Epidermal melanocyte (primary cell): Measurements from ENCODE around the gene PLPP4.

Source experiments
- DNase-seq: peaks from one replicate; pipeline ENCODE4 v3.0.0; 2011; ENCODE audit warnings: low spot score; ENCODE audit not compliant: insufficient read length

Gene PLPP4

DNA sequence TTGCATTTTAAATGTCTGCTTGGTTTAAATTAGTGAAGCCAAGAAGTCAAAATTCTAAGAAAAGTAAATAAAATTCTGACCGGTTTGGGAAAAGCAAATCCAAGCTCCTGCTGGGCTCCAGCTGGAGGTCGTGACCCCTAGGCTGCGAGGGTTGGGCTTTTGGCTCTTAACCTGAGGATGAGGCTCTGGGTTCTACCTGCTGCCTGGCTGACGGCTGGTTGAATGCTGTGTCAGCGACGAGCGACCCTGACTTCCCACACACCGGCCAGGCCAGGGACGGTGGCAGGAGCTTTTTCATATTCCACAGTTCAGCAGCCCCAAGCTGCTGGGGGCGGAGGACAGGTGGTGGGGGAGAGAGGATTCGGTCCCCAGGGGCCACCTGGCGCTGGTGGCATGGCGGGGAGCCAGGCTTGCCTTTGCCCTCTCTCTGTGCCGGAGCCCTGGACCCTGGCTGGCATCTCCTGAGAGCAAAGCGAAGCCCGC is 843 bp upstream of the PLPP4 start:
- DNase-seq = no peak

DNA sequence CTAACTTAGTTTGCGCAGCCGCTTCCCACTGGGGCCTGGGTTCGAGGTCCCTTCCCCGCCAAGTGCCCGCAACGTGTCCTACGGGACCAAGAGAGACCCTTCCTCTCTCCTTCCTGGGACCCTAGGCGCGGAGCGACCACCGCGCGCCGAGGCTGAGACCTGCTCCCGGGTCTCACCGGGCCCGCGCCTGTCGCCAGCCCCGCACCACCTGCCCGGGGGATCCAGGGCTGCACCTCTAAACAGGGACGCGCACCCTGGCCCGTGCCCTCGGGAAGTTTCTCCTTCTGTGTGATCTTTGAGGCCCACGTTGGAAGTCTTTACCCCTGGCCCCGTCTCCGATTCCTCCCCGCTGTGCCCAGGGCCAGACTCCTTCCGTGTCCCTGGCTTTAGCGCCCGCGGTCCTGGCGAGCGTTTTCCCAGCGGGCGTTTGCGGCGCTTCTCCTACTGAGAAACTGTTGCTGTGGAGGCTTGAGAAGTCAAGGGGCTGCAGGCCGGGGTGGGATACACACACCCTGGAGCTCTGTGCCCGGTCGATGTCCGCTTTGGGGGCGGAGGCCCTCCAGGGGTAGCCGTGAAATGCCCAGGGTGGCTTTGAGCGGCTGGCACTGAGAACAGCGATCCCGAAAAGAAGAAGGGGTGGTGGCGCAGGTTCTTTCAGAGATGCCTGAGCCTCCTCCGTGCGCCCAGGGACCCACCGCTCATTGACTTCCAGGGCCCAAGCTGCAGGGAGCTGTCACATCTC is 575 bp downstream of the PLPP4 start:
- no peak for DNase-seq

DNA sequence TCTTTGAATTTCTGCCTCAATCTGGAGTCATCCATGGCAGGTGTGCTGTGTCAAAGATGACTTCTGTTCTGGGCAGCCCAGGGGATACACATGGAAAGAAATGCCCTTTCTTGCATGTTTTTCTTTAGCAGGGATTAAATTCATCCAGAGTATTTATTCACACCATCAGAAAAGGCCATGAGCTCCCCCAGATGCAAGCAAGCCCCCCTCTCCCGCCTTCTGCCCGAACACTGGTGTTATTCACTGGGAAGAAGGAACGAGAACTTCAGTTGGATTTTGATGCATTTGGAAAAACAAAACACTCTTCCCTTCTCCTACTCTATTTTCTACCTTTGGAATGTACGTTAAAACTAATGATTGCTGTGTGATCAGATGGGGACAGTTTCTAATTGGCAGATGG is 1.4 kb downstream of the PLPP4 start:
- no peak for DNase-seq

DNA sequence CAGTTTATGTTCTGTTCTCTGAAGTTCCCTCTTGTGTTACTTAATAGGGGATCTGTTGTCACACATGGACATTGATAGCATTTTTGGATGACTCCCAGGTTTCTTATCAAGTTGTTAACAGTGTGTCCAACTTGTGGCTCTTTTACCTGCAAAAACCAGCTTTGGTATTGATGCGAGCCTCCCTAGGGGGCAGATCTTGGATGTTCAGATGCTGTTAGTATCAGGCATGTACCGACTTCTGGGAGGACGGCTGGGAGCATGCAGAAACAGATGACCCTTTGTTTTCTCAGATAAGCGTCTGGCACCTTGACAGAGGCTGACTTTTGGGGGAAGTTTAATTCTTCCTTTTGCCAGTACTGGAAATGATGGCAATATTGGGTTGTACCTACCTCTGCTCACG is 2.2 kb downstream of the PLPP4 start:
- no peak for DNase-seq

DNA sequence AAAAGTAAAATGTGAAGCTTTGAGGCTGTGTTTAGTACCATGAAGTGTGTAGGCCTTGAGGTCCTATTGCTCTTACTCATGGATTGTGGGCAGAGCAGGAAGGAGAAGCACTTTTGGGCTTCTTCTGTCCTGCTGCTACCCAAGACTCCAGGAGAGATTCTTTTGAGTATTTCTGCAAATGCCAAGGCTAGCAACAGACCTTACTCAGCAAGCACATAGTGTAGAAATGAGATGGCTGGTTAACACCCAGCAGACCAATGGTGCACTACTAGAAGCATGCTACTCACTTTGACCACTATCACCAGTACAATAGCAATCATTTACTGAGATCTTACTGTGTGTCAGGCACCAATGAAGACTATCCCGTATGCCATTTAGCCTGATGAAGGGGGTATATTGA is 3.2 kb downstream of the PLPP4 start:
- DNase-seq = no peak

DNA sequence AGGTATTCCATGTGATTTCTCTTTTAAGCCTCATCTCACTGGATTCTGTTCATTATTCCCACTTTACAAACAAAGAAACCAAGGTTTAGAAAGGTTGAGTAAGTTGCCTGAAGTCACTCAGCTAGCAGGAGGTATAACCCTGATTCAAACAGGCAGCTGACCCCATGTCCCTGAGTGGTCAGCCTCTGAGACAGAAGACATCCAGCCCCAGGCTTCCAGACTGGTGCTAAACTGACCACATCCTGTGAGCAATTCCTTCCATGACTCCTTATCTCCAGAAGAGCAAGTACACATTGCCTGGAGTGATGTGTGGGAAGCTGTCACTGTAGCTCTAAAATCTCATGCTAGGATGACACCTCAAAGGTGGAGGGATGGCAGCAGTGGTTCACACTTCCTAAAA is 3.7 kb downstream of the PLPP4 start:
- no peak for DNase-seq

DNA sequence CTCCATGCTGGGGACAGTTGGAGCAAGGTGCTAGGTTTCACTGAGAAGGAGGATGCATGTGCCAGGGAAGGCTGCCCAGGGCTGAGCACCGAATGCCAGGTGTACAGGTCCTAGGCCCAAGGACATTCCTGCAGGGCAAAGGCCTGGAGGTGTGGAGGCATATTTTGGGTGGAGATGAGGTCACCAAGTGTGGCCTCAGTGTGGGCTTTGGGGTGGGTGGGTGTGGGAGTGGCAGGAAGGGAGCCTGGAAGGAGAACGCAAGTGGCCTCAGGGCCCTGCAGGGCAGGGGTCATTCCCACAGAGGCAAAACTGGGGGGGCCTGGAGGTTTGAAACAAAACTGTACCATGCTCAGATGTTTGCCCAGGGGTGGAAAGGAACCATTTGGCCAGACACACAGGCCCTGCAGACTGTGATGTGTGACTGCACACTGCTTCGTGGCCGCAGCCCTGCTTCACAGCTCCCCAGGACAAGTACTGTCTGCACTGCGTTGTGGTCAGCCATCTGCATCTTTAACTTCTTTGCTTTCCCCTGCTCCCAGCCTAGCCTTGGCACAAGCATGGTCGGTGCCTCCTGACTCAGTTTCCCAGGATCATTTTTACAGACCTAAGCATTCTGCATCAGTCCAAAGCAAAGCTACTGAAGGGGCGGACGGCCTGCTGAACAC is 5.1 kb downstream of the PLPP4 start:
- no peak for DNase-seq

DNA sequence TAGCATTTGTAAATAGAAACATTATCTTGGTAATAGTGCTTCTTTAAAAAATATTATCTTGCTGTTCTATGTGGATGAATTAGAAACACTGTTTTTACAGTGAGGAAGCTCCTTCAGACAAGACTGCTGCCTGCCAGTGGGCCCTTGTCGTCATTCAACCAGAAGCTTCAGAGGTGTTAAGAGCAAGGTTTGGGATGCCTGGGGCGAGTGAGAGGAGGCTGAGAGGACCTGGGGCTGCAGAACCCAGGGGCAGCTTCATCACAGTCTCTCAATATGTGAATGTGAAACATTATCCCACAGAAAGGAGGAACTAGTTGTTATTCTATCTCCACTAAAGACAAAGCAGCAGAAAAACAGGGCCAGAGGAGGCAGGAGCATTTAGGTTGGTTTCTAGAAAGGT is 8.1 kb downstream of the PLPP4 start:
- no peak for DNase-seq

DNA sequence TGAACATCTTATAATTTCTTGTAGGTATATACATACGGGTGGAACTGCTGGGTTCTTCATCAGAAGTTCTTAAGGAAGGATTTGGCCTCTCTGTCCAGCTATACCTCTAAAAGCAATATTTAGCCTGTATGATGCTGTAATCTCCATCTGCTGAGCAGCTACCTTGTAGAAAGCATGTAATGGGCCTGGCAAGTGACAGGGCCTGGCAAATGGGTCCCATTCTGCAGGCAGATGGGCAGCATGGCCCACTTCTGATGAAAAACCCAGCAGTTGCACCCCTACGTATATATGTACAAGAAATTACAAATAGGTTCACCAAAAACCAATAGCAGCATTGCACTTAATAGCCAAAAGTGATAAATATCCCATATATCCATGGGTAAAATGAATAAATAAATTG is 9.0 kb downstream of the PLPP4 start:
- DNase-seq = no peak

DNA sequence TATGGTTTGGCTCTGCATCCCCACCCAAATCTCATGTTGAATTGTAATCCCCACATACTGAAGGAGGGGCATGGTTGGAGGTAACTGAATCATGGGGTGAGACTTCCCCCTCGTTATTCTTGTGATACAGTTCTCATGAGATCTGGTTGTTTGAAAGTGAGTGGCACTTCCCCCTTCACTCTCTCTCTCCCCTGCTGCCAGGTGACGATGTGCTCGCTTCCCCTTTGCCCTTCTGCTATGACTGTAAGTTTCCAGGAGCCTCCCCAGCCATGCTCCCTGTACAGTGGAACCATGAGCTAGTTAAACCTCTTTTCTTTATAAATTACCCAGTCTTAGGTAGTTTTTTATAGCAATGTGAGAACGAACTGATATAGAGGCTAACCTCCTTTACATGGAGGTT is 16.6 kb downstream of the PLPP4 start:
- DNase-seq = no peak

DNA sequence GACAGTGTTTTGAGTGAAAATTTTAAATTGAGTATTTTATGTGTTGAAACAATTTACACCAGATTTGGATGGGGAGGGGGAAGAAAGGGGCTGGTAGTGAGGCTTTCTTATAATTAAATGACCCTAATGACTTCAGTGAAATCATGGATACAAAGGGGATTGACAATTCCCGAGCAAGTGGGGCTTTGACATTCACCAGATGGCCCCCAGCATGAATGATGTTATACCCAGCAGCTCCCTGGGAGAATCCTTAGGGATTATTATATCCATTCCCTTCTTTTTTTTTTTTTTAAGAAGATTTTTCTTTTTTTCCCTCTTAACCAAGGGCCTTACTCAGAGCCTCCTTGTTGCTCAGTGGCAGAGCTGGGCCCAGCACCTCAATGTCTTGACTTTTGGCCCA is 17.9 kb downstream of the PLPP4 start:
- DNase-seq = no peak

DNA sequence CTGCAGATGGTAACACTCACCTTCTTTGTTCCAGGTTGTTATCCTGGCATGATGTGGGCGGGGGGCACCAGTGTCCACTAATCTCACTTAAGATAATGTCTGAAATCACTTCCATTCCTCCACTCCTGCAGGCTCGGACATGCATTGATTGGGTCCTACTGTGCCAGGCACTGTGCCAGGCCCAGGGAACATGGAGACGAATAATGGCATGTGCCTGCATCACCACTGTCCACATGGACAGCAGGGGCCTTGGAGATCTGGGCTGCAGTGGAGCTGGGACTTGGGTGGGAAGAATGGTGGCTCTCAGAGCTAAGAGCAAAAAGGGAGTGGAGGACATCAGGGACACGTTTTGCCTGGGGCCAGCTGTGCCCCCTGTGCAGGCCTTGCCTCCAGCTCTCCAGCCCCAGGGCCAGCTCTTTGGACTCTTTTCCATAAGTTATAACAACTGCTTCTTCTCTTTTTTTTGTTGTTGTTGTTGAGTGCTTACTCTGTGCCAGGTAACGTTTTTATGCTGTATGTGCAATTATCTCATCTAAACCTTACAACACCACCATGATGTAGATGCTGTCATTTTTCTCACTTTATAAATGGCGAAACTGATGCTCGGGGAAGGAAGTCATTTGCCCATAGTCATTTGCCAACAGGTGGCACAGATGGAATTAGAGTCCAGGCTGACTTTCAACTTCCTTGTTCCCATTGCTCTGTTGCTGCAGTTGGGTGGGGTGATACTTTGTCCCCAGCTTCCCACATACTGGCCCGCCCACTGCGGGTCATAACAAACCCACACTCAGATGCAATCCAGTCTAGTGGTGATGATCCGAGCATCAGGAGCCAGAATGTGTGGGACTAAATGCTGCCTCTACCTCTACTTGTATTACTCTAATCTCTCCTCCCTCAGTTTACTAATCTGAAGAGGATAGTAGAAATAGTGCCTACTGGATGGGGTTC is 19.1 kb downstream of the PLPP4 start:
- DNase-seq = no peak

DNA sequence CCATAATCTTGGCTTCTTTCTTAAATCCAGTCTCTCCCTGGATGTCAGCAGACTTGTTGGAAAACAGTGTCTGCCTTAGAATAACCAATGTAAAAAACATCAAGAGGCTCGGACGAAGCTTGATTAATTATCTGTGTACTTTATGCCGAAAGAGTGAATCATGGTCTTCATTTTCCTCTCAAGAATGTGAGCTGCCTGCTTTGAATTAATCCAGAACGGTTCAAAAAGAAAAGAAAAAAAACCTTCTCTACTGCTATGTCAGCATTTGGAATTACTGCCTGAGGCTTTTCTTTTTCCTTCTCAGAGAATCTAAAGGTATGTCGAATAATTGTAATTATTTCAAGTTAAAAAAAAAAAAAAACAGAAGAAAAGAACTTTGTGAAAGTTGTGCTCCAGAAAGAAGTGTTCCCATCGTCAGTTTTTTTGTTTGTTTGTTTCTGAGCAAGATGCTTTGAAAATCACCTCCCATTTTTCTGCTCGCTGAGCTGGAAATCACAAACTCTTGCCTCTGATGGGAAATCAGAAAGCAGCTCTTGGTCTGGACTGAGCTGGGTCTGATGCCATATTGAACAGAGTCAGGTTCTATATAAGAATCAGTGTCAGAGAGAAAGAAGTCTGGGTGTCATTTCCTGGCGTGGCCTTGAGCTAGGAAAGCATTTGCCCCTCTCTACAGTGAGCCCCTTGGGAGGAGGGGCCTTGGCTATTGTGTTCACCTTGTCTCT is 20.2 kb downstream of the PLPP4 start:
- DNase-seq = no peak

DNA sequence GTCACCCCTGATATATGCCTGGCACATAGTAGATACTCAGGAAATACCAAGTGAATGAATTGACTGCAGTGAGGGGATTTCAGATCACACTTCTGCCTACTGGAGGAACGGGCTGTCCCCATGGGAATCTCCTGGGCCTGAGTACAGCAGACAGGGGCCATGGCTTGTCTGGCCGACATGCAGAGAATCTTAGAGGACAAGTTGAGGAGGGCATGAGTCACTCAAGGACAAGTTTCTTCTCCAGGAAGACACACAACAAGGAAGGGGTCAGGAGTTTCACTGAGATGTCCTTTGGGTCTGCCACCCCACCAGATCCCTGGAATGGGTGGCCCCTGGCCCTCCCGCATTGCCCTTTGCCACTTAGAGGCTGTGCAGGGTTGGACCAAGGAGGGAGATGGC is 20.7 kb downstream of the PLPP4 start:
- no peak for DNase-seq

DNA sequence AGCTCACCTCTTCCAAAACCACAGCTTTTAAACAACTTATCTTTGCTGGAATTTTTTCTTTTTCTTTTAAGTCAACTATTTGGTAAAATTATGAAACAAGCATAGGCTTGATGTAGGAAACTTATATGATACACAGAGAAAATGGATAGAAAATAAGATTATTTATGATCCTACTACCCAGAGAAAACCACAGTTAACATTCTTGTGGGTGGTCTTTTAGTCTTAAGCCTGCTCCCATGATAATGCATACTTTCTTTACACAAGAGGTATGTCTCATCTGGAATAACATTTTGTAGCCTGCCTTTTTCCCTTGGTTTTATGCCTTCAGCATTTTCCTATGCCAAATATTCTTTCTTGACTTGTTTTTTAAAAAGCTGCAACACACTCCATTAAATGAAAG is 21.4 kb downstream of the PLPP4 start:
- DNase-seq = no peak

DNA sequence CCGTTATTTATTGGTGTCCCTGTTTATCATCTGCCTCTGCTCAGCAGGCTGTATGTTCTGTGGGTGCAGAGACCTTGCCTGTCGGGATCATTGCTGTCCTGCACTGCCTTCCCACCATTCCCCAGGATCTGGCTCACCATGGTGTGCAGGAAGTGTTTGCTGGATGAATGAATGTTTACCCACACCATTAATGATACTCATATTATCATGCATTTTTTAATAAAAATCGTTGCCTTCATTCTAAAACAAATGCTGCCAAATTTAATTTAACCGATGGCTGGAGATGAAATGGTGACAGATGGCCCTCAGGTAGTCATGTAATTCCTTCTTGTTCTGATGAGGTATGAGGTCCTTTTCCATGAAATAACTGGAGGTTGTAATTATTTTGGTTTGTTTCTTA is 22.5 kb downstream of the PLPP4 start:
- no peak for DNase-seq

DNA sequence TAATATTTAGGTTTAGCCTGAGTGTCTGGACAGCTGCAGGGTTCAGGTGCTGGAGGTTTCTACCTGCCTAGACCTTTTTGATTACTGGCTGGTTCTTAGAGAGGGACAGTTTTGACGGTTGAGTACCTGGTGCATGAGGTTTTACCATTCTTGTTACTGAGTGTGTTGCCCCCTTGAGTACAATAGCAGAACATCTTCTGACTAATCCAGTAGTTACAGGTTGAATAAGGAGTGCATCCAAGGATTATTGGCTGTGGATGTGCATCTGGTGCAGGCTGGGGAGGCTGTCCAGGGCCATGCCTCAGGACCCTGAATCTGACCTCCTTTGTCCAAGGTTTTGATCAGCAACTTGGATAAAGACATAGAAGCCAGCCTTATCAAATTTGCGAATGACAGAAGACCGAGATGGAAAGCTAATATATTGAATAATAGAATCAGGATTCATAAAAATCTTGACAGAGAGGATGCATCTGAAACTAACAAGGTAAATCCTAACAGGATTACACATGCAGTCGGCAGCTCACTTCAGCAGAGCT is 23.1 kb downstream of the PLPP4 start:
- DNase-seq = no peak

DNA sequence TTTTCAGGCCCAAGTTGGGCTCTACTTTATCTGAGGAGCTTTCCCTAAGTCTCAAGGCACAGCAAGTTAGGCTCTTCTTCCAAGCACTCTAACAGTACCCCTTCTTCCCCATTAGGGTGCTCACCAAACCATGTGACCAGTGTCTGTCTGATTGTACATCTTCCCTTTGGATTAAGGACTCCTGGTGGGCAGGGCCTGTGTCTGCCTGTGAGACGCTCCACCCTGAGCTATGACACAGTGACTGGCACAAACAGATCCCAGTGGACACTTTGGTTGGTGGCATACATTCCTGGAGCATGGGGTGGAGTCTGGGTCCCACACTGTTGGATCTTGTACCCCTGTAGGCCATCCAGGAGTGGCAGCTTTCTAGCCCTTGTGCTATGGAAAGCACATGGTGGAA is 23.8 kb downstream of the PLPP4 start:
- DNase-seq = no peak

DNA sequence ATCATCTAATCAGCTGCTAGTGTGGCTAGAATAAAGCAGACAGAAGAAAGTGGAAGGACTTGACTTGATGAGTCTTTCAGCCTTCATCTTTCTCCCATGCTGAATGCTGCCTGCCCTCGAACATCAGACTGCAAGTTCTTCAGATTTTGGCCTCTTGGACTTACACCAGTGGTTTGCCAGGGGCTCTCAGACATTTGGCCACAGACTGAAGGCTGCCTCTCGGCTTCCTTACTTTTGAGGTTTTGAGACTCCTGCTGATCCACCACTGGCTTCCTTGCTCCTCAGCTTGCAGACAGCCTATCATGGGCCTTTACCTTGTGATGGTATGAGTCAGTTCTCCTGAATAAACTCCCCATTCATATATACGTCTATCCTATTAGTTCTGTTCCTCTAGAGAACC is 26.0 kb downstream of the PLPP4 start:
- DNase-seq = no peak

DNA sequence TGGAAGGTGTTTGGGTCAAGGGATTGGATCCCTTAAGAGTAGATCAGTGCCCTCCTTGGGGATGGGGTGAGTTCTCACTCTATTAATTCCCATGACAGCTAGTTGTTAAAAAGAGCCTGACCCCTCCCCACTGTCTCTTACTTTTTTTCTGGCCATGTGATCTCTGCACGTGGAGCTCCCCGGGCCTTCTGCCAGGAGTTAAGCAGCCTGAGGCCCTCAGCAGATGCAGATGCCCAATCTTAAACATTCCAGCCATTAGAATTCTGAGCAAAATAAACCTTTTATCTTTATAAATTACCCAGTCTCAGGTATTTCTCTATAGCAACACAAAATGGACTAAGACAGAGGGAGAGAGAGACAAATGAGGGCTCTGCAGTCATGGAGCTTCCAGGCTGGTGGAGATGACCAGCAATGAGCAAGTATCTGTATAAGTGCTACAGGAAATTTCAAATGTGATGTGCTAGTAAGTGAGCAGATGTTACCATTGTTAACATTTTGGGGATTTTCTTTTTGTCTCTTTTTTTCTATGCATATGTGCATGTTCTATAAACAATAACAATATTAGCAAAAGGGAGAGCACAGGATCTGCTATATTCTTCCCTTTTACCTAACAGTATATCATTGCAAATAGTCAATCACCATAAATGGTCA is 26.7 kb downstream of the PLPP4 start:
- no peak for DNase-seq

DNA sequence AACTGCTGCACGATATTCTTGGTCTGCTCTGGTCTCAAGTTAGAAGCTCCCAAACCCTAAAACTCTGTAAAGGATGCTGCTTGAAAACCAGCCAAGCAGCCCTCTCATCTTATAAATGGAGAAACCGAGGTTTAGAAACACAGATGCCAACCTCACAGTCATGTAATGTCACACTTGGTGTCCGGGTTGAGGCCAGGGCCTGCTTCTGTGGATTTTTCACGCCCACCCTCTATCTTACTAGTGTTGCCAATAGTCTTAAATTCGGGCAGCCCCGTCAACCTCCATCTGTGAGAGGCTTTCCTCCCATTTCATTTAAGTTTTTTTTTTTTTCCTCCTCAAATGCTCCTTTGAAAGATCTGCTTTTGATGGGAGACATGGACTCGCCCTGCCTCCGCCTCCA is 28.9 kb downstream of the PLPP4 start:
- no peak for DNase-seq
